CD4-positive, alpha-beta T cell treated with Interferon gamma for 1 hour (primary cell): Measurements from ENCODE around the gene ADRA2A.

Experiments used
- DNase-seq: peaks from one replicate; pipeline ENCODE4 v3.0.0-alpha.2; 2020

ADRA2A gene

DNA sequence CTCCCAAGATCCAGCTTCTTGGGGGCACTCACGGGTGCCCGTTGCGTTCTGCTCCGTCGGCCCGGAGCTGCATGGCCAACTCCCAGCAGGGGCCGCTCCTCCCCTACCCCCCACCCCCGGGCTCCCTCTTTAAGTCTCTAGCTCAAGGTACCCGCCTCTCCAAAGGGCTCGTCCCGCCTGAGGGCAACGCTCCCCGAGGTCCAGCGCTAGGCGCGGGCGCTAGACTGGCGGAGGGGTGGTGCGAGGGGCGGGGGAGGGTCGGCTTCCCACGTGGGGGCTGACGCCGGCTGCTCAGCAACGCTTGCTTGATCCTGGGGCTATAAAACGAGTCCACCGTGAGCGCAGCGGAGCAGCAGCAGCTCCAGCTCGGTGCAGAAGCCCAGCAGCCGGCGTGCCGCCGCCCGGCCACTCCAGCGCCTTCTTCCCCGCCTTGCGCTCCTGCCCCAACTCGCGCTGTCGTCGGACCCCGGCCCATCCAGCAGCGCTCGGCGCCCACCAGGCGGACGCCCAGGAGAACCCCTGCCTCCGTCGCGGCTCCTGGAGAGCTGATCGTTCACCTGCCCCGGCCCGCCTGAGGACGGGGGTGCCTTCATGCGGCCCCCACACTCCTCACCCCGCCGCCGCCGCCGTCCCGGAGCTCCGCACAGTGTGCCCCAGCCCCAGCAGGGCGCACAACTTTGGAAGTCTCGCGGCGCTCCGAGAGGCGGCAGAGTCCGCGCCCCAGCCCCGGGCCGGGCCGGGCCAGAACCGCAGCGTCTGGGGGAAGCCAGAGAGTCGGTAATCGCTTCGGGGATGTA is at the start of gene ADRA2A:
TSS of gene ADRA2A (plus strand) at position 348 of the 797 bp plus-strand sequence. CDS start 968 bp downstream, outside the sequence.
- no peak for DNase-seq

- DNase-seq: no peak
Observed at GRCh38 chr10:111030042-111030750, 46.6 kb upstream of the ADRA2A start.

DNA sequence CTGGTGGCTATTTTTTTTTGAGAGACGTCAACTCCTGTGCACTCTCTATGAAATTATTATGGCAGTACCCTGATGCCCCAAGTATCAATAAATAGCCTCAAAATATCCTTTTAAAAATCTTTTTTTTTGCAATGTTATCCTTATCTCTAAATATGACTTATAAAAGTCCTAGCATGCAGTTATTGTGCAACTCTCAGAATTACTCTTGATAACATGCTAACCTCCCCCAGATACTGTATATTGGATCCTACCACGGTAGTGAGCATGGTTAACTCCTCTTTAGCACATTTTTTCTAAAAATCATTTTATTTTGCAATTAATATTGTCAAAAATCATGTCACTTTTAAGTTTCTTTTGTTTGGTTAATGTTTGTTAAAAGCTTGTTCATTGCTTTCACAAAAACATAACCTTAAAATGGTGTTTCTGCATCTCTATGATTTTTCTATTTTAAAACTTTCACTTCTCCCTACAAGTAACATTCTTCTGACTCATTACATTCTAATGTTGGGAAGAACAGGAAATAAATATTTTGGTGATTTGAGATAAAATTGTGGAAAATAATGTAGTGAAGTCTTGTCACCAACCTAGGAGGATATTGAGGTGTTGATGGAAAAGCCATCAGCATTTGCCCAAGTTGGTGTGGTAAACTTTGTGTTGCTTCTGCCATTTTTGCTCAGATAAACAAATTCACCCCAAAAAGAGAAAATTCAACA is 42.1 kb upstream of the ADRA2A start:
- no peak for DNase-seq

GRCh38 chr10:111035542-111035941 is 41.3 kb upstream of the ADRA2A start:
- no peak for DNase-seq

GRCh38 chr10:111037858-111038257 is 39.0 kb upstream of the ADRA2A start:
- DNase-seq: no peak

DNA sequence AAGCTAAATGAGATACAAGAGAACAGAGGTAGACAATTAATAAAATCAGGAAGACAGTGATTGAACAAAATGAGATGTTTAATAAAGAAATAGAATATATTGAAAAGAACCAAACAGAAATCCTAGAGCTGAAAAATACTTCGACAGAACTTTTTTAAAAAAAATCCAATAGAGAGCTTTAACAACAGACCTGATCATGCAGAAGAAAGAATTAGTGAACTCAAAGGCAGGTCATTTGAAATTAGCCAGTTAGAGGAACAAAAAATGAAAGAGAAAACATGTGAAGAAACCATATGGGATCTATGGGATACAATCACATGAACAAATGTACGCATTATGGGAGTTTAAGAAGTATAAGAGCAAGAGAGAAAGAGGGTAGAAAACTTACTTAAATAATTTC is 37.3 kb upstream of the ADRA2A start:
- DNase-seq: no peak

- no peak for DNase-seq
Observed at GRCh38 chr10:111057006-111057405, 19.8 kb upstream of the ADRA2A start.

- DNase-seq: no peak
Observed at GRCh38 chr10:111063471-111063870, 13.4 kb upstream of the ADRA2A start.

GRCh38 chr10:111072232-111072631 is 4.6 kb upstream of the ADRA2A start:
- no peak for DNase-seq

DNA sequence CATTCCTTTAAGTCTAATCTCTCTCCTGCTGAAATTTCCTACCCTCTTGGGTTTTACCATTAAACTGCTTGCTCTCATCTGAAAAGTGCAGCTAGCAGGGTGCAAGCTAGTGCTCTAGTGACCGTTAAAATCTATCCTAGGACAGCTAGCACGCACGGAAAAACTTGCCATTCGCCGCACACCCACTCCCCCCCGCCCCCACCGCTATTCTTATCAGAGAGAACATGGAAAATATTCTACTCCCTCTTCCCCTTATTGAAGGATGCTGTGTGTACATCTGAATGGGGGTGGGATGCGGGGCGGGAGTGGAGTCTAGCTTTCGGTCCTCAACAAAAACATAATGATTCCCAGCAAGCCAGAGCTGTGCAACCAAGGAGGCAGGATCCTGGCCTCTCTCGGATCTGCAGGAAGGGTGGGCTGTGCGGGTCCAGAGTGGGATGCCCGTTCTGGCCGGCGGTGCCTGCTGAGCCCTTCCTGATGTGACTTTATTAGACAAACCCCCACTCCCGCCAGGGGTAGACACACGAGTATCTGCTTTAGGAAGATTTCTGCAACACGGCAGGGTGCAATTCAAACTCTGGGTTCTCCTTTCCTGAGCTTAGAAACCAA is 1.1 kb upstream of the ADRA2A start:
- DNase-seq: no peak

- no peak for DNase-seq
Observed at GRCh38 chr10:111076191-111076681, 593 bp upstream of the ADRA2A start.

DNA sequence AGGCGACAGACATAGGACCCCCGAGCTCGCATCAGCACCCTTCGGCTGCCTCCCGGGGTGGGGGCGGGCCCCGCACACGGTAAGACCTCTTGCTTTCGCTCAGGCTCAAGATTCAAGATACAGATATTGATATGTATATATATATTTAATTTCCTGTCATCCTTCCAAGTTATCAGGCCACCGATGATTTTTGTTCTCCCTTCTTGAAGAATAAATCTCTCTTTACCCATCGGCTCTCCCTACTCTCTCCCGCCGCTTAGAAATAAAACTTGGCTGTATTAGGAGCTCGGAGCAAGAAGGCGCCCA is 603 bp downstream of the ADRA2A start:
- DNase-seq: no peak

GRCh38 chr10:111077785-111078504 is 1.1 kb downstream of the ADRA2A start:
- DNase-seq: no peak

DNA sequence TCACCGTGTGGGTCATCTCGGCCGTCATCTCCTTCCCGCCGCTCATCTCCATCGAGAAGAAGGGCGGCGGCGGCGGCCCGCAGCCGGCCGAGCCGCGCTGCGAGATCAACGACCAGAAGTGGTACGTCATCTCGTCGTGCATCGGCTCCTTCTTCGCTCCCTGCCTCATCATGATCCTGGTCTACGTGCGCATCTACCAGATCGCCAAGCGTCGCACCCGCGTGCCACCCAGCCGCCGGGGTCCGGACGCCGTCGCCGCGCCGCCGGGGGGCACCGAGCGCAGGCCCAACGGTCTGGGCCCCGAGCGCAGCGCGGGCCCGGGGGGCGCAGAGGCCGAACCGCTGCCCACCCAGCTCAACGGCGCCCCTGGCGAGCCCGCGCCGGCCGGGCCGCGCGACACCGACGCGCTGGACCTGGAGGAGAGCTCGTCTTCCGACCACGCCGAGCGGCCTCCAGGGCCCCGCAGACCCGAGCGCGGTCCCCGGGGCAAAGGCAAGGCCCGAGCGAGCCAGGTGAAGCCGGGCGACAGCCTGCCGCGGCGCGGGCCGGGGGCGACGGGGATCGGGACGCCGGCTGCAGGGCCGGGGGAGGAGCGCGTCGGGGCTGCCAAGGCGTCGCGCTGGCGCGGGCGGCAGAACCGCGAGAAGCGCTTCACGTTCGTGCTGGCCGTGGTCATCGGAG is 1.8 kb downstream of the ADRA2A start:
- no peak for DNase-seq

DNA sequence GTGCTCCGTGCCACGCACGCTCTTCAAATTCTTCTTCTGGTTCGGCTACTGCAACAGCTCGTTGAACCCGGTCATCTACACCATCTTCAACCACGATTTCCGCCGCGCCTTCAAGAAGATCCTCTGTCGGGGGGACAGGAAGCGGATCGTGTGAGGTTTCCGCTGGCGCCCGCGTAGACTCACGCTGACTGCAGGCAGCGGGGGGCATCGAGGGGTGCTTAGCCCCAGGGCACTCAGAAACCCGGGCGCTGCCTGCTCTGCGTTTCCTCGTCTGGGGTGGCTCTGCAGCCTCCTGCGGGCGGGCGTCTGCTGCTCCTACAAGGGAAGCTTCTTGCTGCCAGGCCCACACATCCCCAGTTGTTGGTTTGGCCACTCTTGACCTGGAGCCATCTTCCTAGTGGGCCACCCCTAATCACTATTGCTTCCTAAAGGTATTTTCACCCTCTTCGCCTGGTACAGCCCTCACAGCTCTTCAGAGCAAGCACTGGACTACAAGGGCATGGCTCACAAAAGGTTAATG is 2.5 kb downstream of the ADRA2A start:
- no peak for DNase-seq

DNA sequence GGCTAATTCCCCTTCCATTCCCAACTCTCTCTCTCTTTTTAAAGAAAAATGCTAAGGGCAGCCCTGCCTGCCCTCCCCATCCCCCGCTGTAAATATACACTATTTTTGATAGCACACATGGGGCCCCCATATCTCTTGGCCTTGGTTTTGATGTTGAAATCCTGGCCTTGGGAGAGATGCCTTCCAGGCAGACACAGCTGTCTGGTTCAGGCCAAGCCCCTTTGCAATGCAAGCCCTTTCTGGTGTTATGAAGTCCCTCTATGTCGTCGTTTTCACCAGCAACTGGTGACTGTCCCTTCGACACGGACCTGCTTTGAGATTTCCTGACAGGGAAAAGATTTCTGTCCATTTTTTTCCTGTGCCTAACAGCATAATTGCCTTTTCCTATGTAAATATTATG is 3.0 kb downstream of the ADRA2A start:
- DNase-seq: no peak

- no peak for DNase-seq
Observed at GRCh38 chr10:111080224-111080623, 3.4 kb downstream of the ADRA2A start.

DNA sequence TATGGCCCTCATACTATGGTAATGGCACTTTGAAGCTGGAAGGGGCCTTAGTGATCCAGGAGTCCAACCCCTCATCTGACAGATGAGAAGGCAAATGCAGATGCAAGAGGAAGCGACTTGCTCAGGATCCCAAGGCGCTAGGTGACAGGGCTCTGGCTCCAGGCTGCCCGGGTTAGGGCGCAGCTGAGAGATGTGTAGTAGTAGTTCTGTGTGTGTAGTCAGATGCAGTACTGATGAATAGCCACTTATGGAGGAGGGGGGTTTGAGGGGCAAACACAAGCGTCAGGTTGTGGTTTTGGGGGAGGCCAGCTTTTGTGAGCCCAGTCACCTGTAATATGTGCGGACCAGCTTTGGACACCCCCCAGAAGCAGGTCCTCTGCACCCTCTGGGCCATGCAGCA is 4.8 kb downstream of the ADRA2A start:
- DNase-seq: no peak

DNA sequence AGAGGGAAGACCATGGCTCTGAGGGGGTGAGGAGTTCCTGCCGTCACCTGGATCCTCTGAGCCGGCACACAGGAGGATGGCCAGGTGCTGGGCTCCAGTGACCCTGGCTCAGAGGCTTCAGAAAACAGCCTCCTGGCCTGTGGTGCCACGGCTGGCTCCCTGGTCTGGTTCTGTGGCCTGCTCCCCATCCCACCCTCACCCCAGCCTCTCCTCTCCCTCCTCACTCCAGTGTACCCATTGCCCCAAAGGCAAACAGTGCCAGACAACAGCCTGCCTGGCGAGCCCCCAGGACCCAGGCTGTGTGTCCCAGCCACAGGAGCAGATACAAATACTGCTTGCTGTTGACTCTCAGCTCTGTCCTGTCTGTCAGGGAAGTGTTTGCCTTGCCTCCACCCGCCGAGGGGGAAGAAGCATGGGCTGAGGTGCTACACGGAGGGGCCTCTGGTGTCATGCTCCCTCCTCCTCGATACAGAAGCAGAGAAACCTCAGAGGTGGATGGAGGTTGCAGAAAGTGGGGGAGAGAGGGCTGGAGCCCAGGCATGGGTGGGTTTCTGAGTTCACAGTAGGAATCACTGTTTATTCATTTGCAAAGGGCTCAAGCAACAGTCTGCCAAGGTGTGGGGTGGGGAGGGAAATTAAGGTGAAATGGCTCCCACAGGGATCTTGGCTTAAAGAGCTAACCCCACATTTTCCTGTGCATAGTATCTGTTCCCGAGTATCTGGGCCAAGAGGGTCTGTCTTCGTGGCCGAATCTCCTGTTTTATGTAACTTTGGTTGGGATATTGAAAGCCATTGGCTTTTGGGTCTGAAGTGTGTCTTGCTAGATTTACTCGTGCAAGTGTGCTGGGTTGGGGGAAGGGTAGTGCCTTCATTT is 5.5 kb downstream of the ADRA2A start:
- no peak for DNase-seq

GRCh38 chr10:111083222-111084095 is 6.6 kb downstream of the ADRA2A start:
- no peak for DNase-seq
